GM18858 (cell line): ENCODE measurements around the gene MSN.
"Not testable (repeated sequence)": the region's sequence is repeated elsewhere in the genome, so short reads cannot be mapped to it uniquely, and the experiment has no call there.

Experiments used
- ATAC-seq: cut with Tn5 transposase; IDR thresholded peaks from one replicate; pipeline ENCODE4 v1.9.1; 2021; ENCODE audit not compliant: unreplicated experiment

MSN gene

GRCh38 chrX:65712005-65712806, 44.8 kb downstream of the MSN start:
- no peak for ATAC-seq

- no peak for ATAC-seq
These were observed 51.1 kb downstream of the MSN start for GRCh38 chrX:65718538-65718937.

- no peak for ATAC-seq
These were observed 53.0 kb downstream of the MSN start for GRCh38 chrX:65720381-65720964.

GRCh38 chrX:65723706-65724105, 56.3 kb downstream of the MSN start:
- ATAC-seq: peak; percentile 85

DNA sequence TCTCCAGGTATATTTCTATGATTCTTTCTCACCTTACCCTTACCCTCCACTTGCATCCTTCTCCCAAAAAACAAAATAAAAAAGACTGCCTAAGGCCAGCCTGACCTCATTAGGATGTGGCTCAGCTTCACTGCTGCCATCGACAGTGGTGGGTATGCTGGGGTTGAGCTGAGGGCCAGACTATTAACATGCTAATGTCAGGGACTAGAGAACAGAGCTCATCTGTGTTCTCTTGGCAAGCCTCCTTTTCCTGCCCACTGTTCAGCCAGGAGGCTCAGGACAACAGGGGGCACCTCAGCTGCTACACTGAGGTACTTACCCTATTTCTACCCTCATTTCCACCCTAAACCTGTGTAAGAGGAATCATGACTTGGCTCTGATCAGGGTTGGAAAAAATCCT, 59.3 kb downstream of the MSN start:
- no peak for ATAC-seq

DNA sequence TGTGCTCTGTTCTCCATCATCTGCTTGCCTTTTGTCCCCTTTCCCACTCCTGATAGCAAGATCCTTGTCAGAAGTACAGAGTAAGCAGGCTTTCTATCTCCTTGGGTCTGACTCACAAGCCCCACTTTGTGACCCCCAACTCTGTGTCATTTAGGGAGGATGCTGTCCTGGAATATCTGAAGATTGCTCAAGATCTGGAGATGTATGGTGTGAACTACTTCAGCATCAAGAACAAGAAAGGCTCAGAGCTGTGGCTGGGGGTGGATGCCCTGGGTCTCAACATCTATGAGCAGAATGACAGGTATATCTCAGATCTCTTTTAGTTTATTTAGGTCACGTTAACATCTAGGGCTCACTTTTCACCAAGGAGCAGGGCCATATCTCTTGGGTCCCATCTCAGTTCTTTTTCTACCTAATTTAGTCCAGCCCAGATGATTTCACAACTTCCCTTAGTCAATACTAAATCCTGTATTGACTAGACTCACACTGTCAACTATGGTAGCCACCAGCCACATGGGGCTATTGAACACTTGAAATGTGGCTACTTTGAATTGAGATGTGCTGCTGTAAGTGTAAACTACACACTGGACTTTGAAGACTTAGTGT, 64.3 kb downstream of the MSN start:
- ATAC-seq: no peak

DNA sequence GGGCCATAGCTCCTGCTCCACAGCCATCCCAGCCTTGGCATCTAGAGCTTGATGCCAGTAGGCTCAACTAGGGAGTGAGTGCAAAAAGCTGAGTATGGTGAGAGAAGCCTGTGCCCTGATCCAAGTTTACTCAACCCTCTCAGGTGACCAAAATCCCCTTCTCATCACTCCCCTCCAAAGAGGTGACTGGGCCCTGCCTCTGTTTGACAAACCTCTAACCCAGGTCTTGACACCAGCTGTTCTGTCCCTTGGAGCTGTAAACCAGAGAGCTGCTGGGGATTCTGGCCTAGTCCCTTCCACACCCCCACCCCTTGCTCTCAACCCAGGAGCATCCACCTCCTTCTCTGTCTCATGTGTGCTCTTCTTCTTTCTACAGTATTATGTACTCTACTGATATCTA, 73.5 kb downstream of the MSN start:
- no peak for ATAC-seq

- ATAC-seq: no peak
These were observed 74.4 kb downstream of the MSN start for GRCh38 chrX:65741823-65742222.

DNA sequence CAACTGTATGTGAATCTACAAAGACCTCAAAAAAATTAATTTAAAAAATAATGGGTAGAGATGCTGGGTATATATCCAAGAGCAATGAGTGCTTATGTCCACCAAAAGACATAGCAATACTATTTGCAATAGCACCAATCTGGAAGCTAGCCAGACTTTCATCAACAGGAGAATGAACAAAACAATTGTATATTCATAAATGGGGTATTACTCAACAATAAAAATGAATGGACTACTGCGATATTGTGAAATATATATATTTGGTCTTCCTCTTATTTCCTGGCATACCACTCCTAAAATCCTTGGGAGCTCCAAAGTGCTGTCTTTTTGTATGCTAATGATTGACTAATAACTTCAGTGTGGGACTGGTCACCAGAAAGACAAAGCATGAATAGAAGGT, 77.5 kb downstream of the MSN start:
- ATAC-seq: no peak

DNA sequence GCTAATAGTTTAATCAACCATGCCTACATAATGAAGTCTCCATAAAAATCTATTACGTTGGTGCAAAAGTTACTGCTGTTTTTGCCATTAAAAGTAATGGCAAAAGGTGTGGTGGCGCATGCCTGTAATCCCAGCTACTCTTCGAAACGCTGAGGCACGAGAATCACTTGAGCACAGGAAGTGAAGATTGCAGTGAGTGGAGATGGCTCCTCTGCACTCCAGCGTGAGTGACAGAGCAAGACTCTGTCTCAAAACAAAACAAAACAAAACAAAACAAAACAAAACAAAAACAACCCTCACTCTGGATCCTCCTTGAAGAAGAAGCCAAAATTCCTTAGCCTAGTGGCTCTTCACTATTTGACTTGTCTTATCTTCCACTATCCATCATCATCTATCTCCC, 78.0 kb downstream of the MSN start:
- ATAC-seq: no peak

- no peak for ATAC-seq
These were observed 78.5 kb downstream of the MSN start for GRCh38 chrX:65745992-65746391.

DNA sequence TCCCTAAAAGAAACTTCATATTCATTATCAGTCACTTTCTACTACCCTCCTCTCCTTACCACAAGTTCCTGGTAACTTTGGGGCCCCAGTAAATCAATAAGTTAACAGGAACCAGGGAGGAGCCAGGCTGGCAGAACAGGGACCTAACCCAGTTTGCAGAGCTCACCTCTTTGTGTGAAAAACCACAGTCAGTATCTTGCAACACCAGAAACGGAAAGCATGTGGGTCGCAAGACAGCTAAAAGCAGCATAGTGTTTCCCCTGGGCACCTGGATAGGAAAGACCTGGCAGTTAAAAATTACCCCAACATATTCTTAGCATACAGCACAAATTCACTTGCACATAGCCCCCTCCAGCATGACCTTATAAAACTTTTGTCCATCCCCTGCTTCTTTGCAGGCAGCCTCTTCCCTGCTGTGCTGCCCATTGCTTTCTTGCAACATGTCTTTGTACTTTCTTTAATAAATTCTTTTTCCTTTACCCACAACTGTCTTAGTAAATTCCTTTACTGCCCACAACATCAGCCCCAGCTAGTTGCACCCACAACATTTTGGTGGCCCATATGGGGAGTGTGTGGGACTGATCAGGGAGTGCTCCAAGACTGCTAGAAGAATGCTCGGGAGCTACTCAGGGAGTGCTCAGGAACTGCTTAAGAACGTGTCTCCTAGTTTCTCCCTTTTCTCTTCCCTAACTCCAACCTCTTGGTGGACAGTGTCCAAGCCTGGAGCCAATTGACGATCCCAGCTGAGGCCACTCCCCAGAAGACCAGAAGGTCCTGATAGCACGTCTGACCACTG, 83.4 kb downstream of the MSN start:
- peak; percentile 83 for ATAC-seq

GRCh38 chrX:65751519-65751918, 84.1 kb downstream of the MSN start:
- ATAC-seq: no peak

DNA sequence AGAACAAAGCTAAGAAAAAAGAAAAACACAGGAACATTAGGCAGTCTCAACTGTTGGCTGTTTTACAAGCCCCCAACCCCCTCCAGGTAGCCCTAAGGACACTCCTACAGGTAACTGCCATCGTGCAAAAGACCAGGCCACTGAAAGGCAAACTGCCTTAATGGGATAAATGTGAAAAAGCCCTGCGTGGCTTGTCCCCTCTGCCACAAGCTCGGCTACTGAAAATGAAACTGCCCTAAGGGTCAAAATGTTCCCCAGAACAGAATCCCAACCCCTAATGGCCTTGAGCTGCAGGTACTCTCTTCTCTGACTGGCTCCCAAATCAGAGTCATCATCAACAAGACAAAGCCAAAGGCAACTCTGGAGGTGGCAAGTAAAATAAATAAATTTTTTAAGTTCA, 84.8 kb downstream of the MSN start:
- ATAC-seq: no peak

DNA sequence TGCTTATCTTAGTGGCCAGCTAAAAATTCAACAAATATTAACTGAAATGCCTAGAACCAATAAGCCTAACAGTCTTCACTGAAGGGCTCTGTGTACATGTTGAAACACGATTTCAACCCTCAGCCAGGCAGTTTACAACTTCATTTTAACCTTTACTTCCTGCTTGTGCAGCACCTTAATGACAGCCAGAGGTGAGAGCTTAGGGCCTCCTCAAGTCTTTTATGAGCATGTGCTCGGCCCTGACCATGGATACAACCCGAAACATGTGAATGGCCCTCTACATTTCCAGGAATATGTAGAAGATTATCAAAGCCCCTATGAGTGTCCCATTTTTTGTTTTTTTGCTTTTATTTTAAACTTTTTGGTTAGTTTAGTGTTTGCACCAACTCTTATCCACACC, 88.3 kb downstream of the MSN start:
- ATAC-seq: no peak

DNA sequence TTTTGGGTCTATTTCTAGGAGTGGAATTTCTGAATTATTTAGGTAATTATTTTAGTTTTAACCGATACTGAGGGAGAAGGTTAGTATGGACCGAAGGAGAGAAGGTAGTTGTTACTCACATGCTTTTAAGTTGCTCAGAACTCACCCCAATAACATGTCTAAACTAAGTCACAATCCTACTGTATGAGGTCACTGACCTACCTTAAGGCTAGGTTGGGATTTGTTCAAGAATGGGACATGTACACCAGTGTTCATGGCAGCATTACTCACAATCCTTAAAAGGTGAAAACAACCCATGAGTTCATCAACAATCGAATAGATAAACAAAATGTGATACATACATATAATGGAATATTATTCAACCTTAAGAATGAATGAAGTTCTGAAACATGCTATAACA, 90.5 kb downstream of the MSN start:
- ATAC-seq: no peak

DNA sequence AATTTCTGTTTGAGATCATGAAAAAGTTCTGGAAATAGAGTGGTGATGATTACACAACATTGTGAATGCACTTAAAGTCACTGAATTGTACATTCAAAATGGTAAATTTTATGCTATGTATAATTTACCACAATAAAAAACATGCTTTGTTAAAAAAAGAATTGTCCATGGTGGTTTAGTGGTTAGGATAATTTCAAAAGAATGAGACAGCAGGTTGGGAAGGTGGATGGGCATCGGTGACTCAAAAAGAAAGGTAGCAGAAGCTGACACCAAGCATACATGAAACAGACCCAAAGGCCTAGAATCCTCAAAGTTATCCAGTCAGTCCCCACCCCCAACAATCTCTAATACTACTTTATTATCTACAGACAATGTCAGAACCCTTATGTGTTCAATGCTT, 91.1 kb downstream of the MSN start:
- ATAC-seq: no peak

DNA sequence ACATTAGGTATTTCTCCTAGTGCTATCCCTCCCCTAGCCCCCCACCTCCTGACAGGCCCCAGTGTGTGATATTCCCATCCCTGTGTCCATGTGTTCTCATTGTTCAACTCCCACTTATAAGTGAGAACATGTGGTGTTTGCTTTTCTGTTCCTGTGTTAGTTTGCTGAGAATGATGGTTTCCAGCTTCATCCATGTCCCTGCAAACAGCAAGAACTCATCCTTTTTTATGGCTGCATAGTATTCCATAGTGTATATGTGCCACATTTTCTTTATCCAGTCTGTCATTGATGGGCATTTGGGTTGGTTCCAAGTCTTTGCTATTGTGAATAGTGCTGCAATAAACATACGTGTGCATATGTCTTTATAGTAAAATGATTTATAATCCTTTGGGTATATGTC, 92.1 kb downstream of the MSN start:
- not testable (repeated sequence) for ATAC-seq

- no peak for ATAC-seq
These were observed 102.3 kb downstream of the MSN start for GRCh38 chrX:65769564-65770292.

- ATAC-seq: no peak
These were observed 105.4 kb downstream of the MSN start for GRCh38 chrX:65772842-65773241.

- ATAC-seq: no peak
These were observed 114.4 kb downstream of the MSN start for GRCh38 chrX:65781845-65782244.
